Keratinocyte (primary cell): Measurements from ENCODE around the gene TRH.

Experiments
- CTCF ChIP-seq, 3 experiments: IDR thresholded peaks in 1 of 3; conservative IDR thresholded peaks in 1 of 3; optimal IDR thresholded peaks in 1 of 3; 2 replicates in 2 of 3; 3 replicates in 1 of 3; pipeline versions ENCODE3 to v1.5.1; 2011; ENCODE audit warnings: low read length in 3 of 3, mild to moderate bottlenecking in 3 of 3, moderate library complexity in 2 of 3, control low read depth in 1 of 3, inconsistent platforms in 1 of 3; ENCODE audit not compliant: insufficient read depth in 2 of 3; ENCODE audit errors: extremely low read depth in 1 of 3
- EZH2 ChIP-seq: IDR thresholded peaks from one replicate; pipeline ENCODE4 v1.6.1; 2012; ENCODE audit warnings: inconsistent platforms, mild to moderate bottlenecking, low read length, moderate library complexity

GRCh38 chr3:129974564-129974832 is at the start of gene TRH:
- TF ChIP-seq EZH2 (no peak), CTCF (optimal IDR thresholded peaks at IDR 0.05 in 1 of 3, IDR thresholded peaks at IDR 0.05 in 1 of 3, conservative IDR thresholded peaks at IDR 0.05 in 1 of 3; ENCODE audit: extremely low read depth in 1 of 3, insufficient read depth in 2 of 3, low read length in 3 of 3) (no peak)
